ENCODE measurements around the gene SYP.
A peak's percentile ranks its signal among the peaks of the same experiment; 100 is the strongest.

Gene SYP

DNA sequence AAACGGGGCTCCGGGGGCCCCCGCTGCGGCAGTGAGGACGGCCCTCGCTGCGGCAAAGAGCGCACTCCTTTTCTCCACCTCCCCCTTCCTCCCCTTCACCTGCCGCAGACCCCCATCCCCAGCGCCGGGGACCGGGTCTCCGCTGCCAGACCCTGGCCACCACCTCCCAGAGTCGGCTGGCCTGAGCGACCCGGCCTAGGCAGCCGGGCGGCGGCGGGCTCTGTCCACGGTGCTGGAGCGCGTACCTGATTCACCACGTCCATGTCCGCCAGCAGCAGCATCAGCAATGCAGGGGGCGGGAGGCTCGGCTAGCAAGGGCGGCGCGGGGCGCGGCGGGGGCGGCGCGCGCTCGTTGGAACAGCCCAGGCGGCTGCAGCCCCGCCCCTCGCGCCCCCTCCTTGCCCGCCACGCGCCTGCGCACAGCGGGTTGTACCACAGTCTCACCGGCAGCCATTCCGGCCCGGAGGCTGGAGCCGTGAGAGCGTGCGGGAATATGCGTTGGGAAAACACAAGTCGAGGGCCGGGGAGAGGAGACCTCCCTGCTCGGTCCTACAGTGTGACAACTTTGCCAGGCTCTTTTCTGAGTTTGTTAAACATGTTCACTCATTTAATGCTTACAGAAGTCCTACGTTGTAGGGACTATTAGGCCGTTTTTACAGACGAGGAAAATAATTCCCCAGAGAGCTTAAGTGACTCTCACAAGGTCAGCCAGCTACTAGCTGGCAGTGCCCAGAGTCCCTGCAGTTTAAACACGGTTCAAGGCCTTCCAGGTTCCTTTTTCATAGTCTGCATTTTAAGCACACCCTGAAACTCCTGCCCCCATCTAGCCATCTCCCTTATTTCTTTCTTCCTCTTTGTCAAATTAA, at the start of gene SYP:
TSS of gene SYP (minus strand) at position 288 of the 866 bp plus-strand sequence. CDS start at position 281, 7 bp downstream.
- peak; percentile 77 to 78 for DNase-seq (ENCODE audit: low read depth in 2 of 2)

DNA sequence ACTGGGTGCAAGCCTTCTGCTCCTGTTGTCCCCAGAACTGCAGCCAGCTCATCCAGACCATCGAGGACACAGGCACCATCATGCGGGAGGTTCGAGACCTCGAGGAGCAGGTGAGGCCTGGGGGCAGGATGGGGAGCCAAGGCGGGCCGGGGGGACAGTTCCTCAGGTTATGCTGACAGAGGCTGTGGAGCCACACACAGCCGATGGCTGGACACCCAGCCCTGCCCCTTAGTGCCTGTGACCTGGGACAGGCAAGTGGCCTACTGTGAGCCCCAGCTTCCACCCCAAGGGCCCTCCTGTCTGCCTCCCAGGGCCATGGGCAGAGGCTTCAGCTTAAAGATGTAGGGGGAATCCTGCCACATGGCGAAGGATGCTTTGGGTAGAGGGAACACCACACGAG, 49.6 kb upstream of the SYP start:
- no peak for DNase-seq (ENCODE audit: low read depth in 2 of 2)

DNA sequence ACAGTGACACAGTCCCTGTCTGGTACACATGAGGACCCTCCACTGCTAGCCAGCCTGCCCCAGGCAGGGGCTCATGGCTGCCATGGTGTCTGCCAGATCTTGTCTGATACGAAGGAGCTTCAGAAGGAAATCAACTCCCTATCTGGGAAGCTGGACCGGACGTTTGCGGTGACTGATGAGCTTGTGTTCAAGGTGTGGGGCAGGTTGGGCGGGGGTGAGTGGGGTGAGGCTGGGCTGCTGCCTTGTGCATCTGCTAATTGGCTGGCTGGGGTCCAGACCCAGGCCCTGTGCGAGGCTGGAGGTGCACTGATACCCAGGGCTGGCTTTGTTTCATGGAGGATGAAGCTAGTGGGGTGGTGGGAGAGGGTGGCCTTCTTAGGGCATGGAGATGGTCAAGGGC, 49.1 kb upstream of the SYP start:
- no peak for DNase-seq (ENCODE audit: low read depth in 2 of 2)

DNA sequence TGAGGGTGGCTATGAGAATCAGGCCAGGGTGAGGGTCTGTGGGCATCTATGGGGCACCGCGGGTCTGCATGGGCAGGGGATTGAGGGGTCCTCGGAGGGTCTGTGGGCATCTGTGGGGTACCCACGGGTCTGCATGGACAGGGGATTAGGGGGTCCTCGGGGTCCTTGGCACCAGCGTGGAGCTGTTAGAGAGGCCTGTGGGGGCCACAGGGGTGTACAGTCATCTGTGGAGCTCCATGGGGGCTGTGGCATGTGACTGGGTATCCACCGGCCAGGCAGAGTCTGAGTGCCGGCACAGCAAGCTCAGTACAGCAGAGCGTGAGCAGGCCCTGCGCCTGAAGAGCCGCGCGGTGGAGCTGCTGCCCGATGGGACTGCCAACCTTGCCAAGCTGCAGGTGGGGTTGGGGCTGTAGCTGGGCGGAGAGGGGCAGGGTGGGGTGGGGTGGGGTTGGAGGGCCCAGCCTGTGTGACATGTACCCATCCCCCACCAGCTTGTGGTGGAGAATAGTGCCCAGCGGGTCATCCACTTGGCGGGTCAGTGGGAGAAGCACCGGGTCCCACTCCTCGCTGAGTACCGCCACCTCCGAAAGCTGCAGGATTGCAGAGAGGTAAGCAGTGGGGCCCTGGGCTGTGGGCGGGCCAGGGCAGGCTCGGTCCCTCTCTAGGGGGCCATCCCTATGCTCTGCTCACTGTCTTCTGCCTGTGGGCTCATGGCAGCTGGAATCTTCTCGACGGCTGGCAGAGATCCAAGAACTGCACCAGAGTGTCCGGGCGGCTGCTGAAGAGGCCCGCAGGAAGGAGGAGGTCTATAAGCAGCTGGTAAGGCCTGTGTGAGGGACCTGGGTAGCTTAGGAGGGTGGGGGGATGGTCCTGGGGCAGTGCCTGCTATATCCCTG, 48.2 kb upstream of the SYP start:
- DNase-seq (ENCODE audit: low read depth in 2 of 2) = no peak

DNA sequence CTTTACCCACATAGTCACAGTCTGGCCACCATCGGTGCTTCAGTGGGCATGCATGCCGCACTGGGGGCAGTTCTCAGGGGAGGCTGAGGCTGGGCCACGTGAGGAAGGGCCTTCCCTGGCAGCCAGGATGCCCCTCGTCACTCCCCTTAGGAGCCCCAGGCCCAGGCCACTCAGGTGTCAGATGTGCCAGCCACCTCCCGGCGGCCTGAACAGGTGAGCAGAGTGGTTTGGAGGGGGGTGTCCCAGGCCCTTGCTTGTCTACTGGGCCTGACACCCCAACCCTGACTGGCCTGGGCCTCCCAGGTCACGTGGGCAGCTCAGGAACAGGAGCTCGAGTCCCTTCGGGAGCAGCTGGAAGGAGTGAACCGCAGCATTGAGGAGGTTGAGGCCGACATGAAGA, 47.4 kb upstream of the SYP start:
- no peak for DNase-seq (ENCODE audit: low read depth in 2 of 2)

DNA sequence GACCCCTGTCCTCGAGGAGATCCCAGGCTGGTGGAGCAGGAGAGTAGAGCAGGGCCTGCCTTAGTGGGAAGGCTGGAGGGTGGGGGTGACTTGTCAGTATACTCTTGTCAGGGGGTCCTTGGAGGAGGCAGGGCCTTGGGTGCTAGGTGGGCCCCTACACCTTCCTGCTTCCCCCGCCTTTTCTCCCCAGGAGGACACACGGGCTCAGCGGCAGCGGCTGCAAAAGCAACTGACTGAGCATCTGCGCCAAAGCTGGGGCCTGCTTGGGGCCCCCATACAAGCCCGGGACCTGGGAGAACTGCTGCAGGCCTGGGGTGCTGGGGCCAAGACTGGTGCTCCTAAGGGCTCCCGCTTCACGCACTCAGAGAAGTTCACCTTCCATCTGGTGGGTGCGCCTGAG, 46.5 kb upstream of the SYP start:
- no peak for DNase-seq (ENCODE audit: low read depth in 2 of 2)

DNA sequence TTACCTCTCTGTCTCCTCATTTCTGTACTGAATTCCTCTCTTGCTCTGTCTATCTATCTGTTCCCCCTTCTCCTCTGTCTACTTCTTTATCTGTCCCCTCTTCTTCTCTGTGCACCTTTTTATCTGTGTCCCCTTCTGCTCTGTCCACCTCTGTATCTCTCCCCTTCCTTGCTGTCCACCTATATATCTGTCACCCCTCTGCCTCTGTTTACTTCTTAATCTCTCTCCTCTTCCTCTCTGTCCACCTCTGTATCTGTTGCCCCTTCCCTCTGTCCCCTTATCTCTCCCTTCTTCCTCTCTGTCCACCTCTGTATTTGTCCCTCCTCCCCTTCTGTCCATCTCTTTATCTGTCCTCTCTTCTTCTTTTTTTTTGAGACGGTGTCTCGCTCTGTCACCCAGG, 44.2 kb upstream of the SYP start:
- no peak for DNase-seq (ENCODE audit: low read depth in 2 of 2)

DNA sequence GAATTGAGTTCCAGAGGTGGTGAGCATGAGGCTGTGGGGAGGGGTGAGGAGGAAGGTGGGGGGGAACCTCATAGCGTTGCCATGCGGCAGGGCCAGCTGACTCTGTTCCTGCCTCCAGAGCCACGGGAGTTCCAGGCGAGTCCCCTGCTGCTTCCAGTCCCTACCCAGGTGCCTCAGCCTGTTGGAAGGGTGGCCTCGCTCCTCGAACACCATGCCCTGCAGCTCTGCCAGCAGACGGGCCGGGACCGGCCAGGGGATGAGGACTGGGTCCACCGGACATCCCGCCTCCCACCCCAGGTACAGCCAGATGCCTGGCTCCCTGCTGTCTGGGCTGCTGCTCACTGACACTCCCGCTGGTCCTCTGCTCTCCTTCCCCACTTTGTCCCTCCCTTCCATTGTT, 43.2 kb upstream of the SYP start:
- no peak for DNase-seq (ENCODE audit: low read depth in 2 of 2)

DNA sequence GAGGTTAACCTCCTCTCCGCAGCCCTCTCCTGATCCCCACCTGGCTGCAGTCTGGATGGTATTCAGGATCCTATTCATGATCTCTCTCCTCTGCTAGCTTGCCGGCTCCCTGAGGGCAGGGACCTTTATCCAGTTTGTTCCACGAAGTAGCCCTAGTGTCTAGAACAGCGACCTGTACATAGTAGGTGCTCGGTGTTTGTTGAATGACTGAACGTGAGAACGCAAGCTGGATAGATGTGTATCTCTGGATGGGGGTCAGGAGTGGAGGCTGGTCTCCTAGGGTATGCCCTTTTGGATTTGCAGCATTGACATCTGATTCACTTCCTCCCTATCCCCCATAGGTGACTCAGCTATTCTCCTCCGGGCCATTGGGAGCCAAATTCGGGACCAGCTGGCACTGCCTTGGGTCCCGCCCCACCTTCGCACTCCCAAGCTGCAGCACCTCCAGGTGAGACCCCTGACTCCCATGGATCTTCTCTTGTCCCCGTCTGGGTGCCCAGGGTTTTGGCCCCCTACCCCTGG, 42.6 kb upstream of the SYP start:
- no peak for DNase-seq (ENCODE audit: low read depth in 2 of 2)

DNA sequence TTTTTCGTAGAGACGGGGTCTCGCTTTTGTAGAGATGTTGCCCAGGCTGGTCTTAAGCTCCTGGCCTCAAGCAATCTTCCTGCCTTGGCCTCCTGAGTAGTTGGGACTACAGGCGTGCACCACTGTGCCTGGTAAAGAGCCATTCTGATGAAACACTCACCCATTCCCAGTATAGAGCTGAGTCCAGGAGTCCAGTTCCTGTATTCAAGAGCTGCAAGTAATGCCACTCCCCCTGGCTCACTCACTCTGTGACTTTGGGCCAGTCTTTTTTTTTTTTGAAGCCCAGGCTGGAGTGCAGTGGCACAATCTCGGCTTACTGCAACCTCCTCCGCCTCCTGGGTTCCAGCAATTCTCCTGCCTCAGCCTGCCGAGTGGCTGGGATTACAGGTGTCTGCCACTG, 38.7 kb upstream of the SYP start:
- DNase-seq (ENCODE audit: low read depth in 2 of 2) = no peak

DNA sequence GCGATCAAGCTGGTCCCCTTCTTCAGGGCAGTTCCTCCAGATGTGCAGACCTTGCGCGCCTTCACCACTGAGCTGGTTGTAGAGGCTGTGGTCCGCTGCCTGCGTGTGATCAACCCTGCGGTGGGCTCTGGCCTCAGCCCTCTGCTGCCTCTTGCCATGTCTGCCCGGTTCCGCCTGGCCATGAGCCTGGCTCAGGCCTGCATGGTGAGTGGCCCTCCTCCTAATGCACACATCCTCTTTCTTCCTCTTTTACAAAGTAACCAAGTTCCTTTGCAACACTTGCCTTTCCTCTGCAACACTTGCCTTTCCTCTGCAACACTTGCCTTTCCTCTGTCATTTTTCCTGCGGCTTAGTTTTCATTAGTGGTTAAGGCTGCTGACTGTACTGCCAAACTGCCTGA, 37.1 kb upstream of the SYP start:
- DNase-seq (ENCODE audit: low read depth in 2 of 2) = no peak

DNA sequence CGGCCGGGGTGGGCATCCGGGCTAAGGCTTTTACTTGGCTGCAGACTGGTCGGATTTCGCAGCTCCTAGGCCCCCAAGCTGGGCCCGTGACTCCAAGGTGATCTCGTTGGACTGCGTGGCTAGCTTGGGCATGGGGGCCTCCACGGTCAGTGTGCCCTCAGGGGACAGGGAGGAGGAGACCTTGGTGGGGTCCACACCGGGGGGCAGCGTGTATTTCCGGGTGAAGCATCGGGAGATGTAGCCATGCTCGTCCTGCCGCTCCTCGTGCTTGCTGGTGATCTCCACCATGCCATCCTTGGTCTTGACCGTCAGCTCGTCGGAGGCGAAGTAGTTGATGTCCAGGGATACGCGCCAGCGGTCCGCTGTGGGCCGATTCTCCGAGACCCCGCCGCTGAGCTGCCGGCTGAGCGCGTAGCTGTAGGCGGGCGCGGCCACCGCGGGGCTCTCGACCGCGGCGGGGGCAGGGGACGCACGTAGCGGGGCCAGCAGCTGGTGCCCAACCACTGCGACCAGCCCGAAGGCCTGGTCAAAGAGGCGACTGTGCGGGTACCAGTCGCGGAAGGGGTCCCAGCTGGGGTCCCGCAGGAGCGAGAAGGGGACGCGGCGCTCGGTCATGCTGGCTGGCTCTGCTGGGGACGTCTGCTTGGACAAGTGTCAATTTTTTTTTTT, 34.0 kb upstream of the SYP start:
- no peak for DNase-seq (ENCODE audit: low read depth in 2 of 2)

DNA sequence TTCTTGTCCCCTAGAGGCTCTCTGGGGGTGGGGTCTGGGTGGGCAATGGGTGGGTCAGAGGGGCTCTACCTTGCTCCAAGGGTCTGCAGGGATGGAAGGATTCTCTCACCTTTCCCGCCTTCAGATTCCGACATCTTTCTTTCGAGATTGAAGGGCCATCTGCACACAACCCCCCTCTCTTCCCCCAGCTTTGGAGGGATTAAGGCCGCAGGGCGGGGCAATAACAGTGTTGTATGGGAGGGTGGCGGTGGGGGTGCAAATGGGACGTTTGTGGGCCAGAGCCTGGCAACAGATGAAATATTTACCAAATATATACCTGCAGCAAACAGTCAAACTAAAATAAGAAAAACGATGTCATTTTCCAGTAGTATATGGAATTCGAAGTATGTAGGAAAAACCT, 33.2 kb upstream of the SYP start, which contains the start of gene CACNA1F:
TSS of gene CACNA1F (minus strand) at position 165 of the 400 bp plus-strand sequence. CDS start at position 134, 31 bp downstream.
- DNase-seq (ENCODE audit: low read depth in 2 of 2) = no peak

DNA sequence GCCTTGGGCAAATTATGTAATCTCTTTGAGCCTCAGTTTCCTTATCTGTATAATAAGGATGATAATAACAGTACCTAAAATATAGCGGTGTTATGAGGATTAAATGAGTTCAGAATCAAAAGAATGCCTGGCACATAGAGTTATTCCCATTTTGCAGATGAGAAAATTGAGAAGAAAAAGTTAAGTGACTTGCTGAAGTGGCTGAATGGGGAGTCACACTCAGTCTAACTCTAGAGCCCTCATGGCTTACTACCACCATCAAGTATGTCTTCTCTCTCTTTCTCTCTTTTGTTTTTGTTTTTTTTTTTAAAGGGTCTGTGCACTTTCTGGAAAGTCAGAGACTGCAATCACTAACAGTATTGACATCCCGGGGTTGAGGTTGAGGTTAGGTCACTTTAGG, 32.5 kb upstream of the SYP start:
- no peak for DNase-seq (ENCODE audit: low read depth in 2 of 2)

DNA sequence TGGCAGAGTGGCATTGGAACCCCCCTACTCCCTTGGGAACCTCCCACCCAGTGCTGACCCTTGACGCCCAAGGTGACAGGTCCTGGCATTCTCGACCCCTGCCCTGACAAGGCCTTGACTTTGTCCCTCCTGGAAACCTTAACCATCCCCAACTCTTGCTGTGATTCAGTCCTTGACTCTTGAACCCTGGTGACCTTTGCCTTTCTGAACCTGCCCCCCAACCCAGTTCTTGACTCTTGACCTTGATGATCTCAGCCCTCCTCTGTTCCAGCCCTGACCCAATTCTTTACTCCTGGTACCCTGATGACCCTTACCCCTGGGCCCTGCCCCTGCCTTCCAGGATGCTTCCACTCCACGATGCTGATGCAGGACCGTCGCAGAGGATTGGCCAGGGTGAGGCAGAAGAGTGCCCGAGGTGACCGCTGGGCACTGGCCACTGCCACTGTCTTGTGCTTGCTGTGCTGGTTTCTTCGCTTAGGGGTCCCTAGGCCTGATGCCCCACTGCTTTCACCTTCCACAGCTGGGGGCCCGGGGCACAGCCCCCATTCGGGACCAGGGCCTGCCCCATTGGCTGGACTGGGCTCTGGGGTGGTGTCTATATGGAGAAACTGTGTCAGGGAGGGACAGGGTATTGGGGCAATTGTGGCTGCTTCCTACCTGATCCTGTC, 31.5 kb upstream of the SYP start:
- no peak for DNase-seq (ENCODE audit: low read depth in 2 of 2)

DNA sequence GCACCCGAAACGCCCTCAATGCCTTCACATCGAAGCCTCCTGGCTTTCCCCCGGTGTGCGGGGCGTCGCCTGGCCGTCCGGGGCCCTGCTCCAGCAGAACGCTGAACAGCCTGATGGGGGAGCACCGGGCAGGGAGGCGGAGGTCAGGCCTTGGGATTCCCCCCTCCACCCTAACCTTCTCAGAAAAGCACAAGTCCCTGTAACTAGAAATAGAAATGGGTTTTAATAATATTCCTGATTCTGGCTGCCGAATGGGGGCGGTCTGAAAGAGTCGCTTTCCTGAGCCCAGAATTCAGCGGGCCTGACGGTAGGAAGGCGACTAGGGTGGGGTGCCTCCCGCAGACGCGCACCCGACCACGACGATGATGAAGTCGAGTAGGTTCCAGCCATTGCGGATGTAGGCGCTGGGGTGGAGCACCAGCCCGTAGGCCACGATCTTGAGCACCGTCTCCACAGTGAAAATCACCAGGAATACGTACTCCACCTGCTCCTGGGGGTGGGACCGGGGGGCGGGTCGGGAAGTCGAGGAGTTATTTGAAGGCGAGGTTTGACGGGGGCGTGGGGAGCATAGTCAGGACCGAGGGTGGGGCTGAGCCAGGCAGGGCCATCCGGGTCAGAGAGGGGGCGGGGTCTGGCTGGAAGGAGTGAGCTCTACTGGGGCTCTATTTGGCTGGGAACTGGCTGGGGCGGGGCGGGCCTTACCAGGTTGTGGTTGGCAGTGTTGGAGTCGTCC, 30.7 kb upstream of the SYP start:
- DNase-seq (ENCODE audit: low read depth in 2 of 2) = peak; percentile 37 to 64

DNA sequence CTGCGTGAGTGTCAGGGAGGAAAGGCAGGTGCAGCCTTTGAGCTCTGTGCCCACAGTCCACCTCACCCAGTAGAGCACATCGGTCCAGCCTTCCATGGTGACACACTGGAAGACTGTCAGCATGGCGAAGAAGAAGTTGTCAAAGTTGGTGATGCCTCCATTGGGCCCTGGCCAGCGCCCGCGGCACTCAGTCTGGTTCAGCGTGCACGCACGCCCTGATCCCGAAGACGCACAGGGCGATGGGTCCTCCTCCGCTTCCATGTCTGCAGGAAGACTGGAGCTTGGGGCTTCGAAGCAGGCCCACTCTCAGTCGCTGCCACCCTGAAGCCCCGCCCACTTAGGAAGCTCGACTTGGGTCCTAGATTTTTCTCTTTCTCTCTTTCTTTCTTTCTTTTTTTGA, 28.2 kb upstream of the SYP start:
- no peak for DNase-seq (ENCODE audit: low read depth in 2 of 2)

DNA sequence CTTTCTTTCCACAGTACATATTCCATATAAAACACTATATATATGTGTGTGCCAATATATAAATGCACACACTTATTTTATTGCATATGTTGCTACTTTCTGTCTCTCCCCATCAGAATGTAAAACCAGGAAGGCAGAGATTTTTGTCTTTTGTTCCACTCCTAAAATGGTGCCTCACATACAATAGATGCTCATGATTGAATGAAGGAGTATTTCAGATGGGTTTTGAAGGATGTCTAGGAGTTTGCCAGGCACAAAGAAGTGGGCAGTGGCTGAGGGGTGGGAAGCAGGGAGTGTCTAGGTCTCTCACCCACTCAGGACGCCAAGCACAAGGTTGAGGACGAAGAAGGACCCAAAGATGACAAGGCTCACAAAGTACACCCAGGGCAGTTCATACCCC, 27.7 kb upstream of the SYP start:
- DNase-seq (ENCODE audit: low read depth in 2 of 2) = no peak

DNA sequence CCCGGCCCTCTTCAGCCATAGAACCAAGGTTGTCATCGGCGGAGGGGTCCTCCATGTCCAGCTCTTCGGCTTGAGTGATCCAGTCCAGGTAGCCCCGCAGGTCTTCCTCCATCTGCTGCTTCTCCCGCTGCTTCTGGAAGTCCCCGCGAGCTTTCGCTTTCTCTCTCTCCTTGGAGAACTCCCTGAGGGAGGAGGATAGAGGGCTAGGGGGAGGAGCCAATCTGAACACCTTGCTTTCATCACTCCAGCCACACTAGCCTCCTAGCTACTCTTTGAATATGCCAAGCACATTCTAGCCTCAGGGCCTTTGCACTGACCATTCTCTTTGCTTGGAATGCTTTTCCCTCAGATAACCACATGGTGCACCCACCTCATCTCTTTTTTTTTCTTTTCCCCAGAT, 27.0 kb upstream of the SYP start:
- DNase-seq (ENCODE audit: low read depth in 2 of 2) = no peak

DNA sequence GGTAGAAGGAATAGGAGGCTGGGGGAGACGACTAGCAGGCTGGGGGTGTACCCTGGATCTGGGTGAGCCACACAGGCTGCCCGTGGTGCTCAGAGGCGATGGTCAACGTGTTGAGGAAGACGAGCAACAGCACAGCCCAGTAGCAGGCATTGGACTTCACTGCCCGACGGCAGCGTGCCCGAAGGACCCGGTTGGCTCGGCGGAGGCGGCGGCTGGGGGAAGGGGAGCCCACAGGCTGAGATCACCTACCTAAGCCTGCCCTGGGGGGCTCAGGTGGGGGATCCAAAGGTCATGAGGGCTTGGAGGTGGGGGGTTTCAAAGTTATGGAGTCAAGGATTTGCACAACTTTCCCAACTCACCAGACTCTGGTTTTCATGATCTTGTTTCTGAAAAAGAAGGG, 25.9 kb upstream of the SYP start:
- DNase-seq (ENCODE audit: low read depth in 2 of 2) = no peak

DNA sequence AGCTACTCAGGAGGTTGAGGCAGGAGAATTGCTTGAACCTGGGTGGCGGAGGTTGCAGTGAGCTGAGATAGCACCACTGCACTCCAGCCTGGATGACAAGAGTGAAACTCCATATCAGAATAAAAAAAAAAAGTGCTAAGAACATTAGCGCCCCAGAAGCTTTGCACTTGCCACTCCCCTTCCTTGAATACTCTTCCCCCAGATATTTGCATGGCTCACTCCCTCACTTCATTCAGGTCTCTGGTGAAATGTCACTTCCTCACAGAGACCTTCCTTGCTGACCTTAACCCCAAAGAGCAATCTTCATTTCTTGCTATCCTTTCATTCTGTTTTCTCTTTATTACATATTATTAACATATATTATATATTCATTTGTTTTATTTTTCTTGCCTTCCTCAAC, 21.9 kb upstream of the SYP start:
- DNase-seq (ENCODE audit: low read depth in 2 of 2) = no peak

All from stimulated activated CD4-positive, alpha-beta T cell treated with anti-CD3 and anti-CD28 coated beads, Interleukin-15, amount 100 ng/mL, for 48 hours (primary cell).